ENCODE measurements around the gene INHBB.
A peak's percentile ranks its signal among the peaks of the same experiment; 100 is the strongest.

Gene INHBB

GRCh38 chr2:120343100-120343432 lies 2.9 kb upstream of the INHBB start:
- no peak for DNase-seq (ENCODE audit: low spot score)

GRCh38 chr2:120343433-120344105 lies 2.4 kb upstream of the INHBB start:
- DNase-seq (ENCODE audit: low spot score): peak; percentile 35

GRCh38 chr2:120344214-120344975 lies 1.5 kb upstream of the INHBB start:
- DNase-seq (ENCODE audit: low spot score): no peak

GRCh38 chr2:120344976-120345581 lies 857 bp upstream of the INHBB start:
- DNase-seq (ENCODE audit: low spot score): no peak

GRCh38 chr2:120345608-120346007 lies 328 bp upstream of the INHBB start:
- DNase-seq (ENCODE audit: low spot score): no peak

GRCh38 chr2:120346667-120347358 lies 877 bp downstream of the INHBB start:
- DNase-seq (ENCODE audit: low spot score): no peak

GRCh38 chr2:120347396-120348060 lies 1.6 kb downstream of the INHBB start:
- no peak for DNase-seq (ENCODE audit: low spot score)

GRCh38 chr2:120348134-120348736 lies 2.3 kb downstream of the INHBB start:
- no peak for DNase-seq (ENCODE audit: low spot score)

GRCh38 chr2:120348737-120349439 lies 3.0 kb downstream of the INHBB start:
- DNase-seq (ENCODE audit: low spot score): no peak

- no peak for DNase-seq (ENCODE audit: low spot score)
Measured at GRCh38 chr2:120349440-120349921, 3.5 kb downstream of the INHBB start.

GRCh38 chr2:120350080-120350479 lies 4.1 kb downstream of the INHBB start:
- DNase-seq (ENCODE audit: low spot score): no peak

- DNase-seq (ENCODE audit: low spot score): no peak
Measured at GRCh38 chr2:120350801-120351320, 4.9 kb downstream of the INHBB start.

- DNase-seq (ENCODE audit: low spot score): no peak
Measured at GRCh38 chr2:120352696-120353590, 7.0 kb downstream of the INHBB start.

GRCh38 chr2:120353591-120353898 lies 7.6 kb downstream of the INHBB start:
- no peak for DNase-seq (ENCODE audit: low spot score)

GRCh38 chr2:120353931-120354330 lies 8.0 kb downstream of the INHBB start:
- DNase-seq (ENCODE audit: low spot score): no peak

- no peak for DNase-seq (ENCODE audit: low spot score)
Measured at GRCh38 chr2:120354467-120354866, 8.5 kb downstream of the INHBB start.

- DNase-seq (ENCODE audit: low spot score): no peak
Measured at GRCh38 chr2:120354935-120355779, 9.2 kb downstream of the INHBB start.

- no peak for DNase-seq (ENCODE audit: low spot score)
Measured at GRCh38 chr2:120355780-120356266, 9.9 kb downstream of the INHBB start.

GRCh38 chr2:120357768-120358167 lies 11.8 kb downstream of the INHBB start:
- no peak for DNase-seq (ENCODE audit: low spot score)
